ENCODE data around the gene EXOSC2.

Gene EXOSC2

GRCh38 chr9:130740218-130741023 is 46.8 kb downstream of the EXOSC2 start:
- no peak for DNase-seq

- no peak for DNase-seq
These were observed 47.4 kb downstream of the EXOSC2 start for GRCh38 chr9:130741024-130741305.

- DNase-seq = no peak
These were observed 48.4 kb downstream of the EXOSC2 start for GRCh38 chr9:130741831-130742449.

GRCh38 chr9:130743656-130744055 is 50.1 kb downstream of the EXOSC2 start:
- DNase-seq = no peak

- no peak for DNase-seq
These were observed 51.7 kb downstream of the EXOSC2 start for GRCh38 chr9:130745210-130745800.

GRCh38 chr9:130745829-130746228 is 52.2 kb downstream of the EXOSC2 start:
- DNase-seq = no peak

GRCh38 chr9:130746434-130747212 is 53.0 kb downstream of the EXOSC2 start:
- DNase-seq = no peak

- no peak for DNase-seq
These were observed 58.2 kb downstream of the EXOSC2 start for GRCh38 chr9:130751631-130752355.

Data from retina (tissue), 1 donor.